Body of pancreas (tissue), 4 donors: ENCODE measurements around the gene CLEC3B. TPM values are rescaled to one million over a fixed set of nuclear protein-coding genes. Genes with fewer than 3 reads are reported as not detected.

Experiments used
- ATAC-seq: fragments of 150-250 bp; one replicate; pipeline ENCODE4 v1.9.1; 2016
- DNase-seq, 4 donors: peaks; one replicate each; pipeline ENCODE4 v3.0.0-alpha.2; 2019
- H3K27ac ChIP-seq, 4 donors: fragments of 200-600 bp; sonication (generic); 1 replicate in 3 of 4; 2 replicates in 1 of 4; pipeline versions ENCODE4 v1.5.1 to v1.6.1; 2016 to 2019; ENCODE audit warnings: mild to moderate bottlenecking in 1 of 4, mixed read lengths in 1 of 4, moderate library complexity in 1 of 4
- H3K27me3 ChIP-seq, 2 donors: fragments of 200-600 bp; sonication (generic); one replicate each; pipeline ENCODE4 v1.6.0; 2016; ENCODE audit warnings: mild to moderate bottlenecking in 1 of 2
- H3K36me3 ChIP-seq, 2 donors: fragments of 200-600 bp; sonication (generic); replicated peaks in 1 of 2; 2 replicates each; pipeline ENCODE4 v1.5.1; 2016; ENCODE audit warnings: low read depth in 2 of 2; ENCODE audit not compliant: insufficient read depth in 1 of 2
- H3K4me1 ChIP-seq: fragments of 200-600 bp; sonication (generic); one replicate; pipeline ENCODE4 v1.6.0; 2016
- H3K4me3 ChIP-seq, 2 donors: fragments of 200-600 bp; sonication (generic); 1 replicate in 1 of 2; 2 replicates in 1 of 2; pipeline ENCODE4 v1.5.1; 2016 to 2019
- H3K9me3 ChIP-seq, 3 donors: fragments of 200-600 bp; sonication (generic); 1 replicate in 2 of 3; 2 replicates in 1 of 3; pipeline ENCODE4 v1.5.1; 2016
- CTCF ChIP-seq, 7 experiments: fragments of 450-650 bp in 4 of 7; fragments of 200-600 bp in 3 of 7; sonication (generic) in 3 of 7; IDR thresholded peaks; one replicate each; pipeline ENCODE4 v1.5.1; 2016 to 2019; ENCODE audit warnings: antibody characterized with exemption in 7 of 7
- POLR2A ChIP-seq, 3 donors: fragments of 450-650 bp; IDR thresholded peaks; one replicate each; pipeline ENCODE4 v1.6.1; 2016; ENCODE audit warnings: antibody characterized with exemption in 3 of 3, mild to moderate bottlenecking in 2 of 3
- WGBS, 2 donors: methylation state at CpG; one replicate each; pipeline ENCODE4 v1.1.5; 2017; 5-methylcytosine and 5-hydroxymethylcytosine counted together
- intact Hi-C: fragments of 100-400 bp; cut with DNase I; formaldehyde crosslinking; loops from one replicate; pipeline ENCODE4 v1.15.1; 2023
- total RNA-seq, 2 donors: library from RNA; depleted of rRNA; stranded (reverse); fragments of >200 nt; gene quantifications; one replicate each; pipeline ENCODE4 v1.1.0, GENCODE V29; 2016

CLEC3B gene
- total RNA-seq, 2 donors from 2014 or later = 4.9 to 22.1 TPM

GRCh38 chr3:45054196-45054857 is 28.2 kb downstream of the CLEC3B start:
- no peak for ATAC-seq
- H3K27me3 ChIP-seq = no peaks in the 10 kb centered on the region
- DNase-seq = no peak
- TF ChIP-seq POLR2A (IDR thresholded peaks at IDR 0.05) = no peak
- TF ChIP-seq CTCF (IDR thresholded peaks at IDR 0.05) = no peak
- intact Hi-C loops = no loop called here
- WGBS, 2 donors = 72 to 76% methylated on average over 3 of the region's 3 CpGs
- H3K27ac ChIP-seq = no peak overlapping the region
- no peaks in the 10 kb centered on the region for H3K9me3 ChIP-seq
- no peaks in the 10 kb centered on the region for H3K4me1 ChIP-seq
- no peaks in the 10 kb centered on the region for H3K36me3 ChIP-seq
- no peak overlapping the region for H3K4me3 ChIP-seq

GRCh38 chr3:45055032-45055410 is 28.9 kb downstream of the CLEC3B start:
- DNase-seq (no peak), ATAC-seq (no peak)
- Histone ChIP-seq H3K4me1 (no peaks in the 10 kb centered on the region), H3K4me3 (no peak overlapping the region), H3K27ac (peak overlapping the region in 1 of 4 donors; percentile 5), H3K27me3 (no peaks in the 10 kb centered on the region), H3K36me3 (no peaks in the 10 kb centered on the region), H3K9me3 (no peaks in the 10 kb centered on the region)
- 42 to 52% methylated on average over 2 of the region's 2 CpGs for WGBS, 2 donors
- TF ChIP-seq CTCF (IDR thresholded peaks at IDR 0.05) (no peak), POLR2A (IDR thresholded peaks at IDR 0.05) (no peak)
- intact Hi-C loops = no loop called here

GRCh38 chr3:45055411-45056143 is 29.5 kb downstream of the CLEC3B start:
- TF ChIP-seq POLR2A (IDR thresholded peaks at IDR 0.05) (no peak), CTCF (IDR thresholded peaks at IDR 0.05) (no peak)
- whole genome bisulfite sequencing, 2 donors = 68 to 69% methylated on average over 7 of the region's 7 CpGs
- no peaks in the 10 kb centered on the region for H3K27me3 ChIP-seq
- ATAC-seq (no peak), DNase-seq (no peak)
- H3K4me1 ChIP-seq = no peaks in the 10 kb centered on the region
- intact Hi-C loops = no loop called here
- H3K4me3 ChIP-seq = no peak overlapping the region
- no peaks in the 10 kb centered on the region for H3K36me3 ChIP-seq
- H3K9me3 ChIP-seq = no peaks in the 10 kb centered on the region
- peak overlapping the region in 1 of 4 donors; percentile 5 for H3K27ac ChIP-seq

GRCh38 chr3:45056608-45057301 is 30.7 kb downstream of the CLEC3B start:
- H3K4me1 ChIP-seq = no peaks in the 10 kb centered on the region
- TF ChIP-seq POLR2A (IDR thresholded peaks at IDR 0.05) = no peak
- no peak for TF ChIP-seq CTCF (IDR thresholded peaks at IDR 0.05)
- H3K27me3 ChIP-seq = no peaks in the 10 kb centered on the region
- H3K36me3 ChIP-seq = no peaks in the 10 kb centered on the region
- no peak overlapping the region for H3K4me3 ChIP-seq
- no peaks in the 10 kb centered on the region for H3K9me3 ChIP-seq
- DNase-seq (no peak), ATAC-seq (no peak)
- no peak overlapping the region for H3K27ac ChIP-seq
- WGBS, 2 donors = 71 to 79% methylated on average over 5 of the region's 5 CpGs
- intact Hi-C loops = no loop called here
